ENCODE data around the gene TRUB2.
A peak's percentile ranks its signal among the peaks of the same experiment; 100 is the strongest.
"Not testable (repeated sequence)": the region's sequence is repeated elsewhere in the genome, so short reads cannot be mapped to it uniquely, and the experiment has no call there.

Gene TRUB2

GRCh38 chr9:128296340-128297220, 25.7 kb downstream of the TRUB2 start:
- DNase-seq, result no peak

- DNase-seq, result no peak
Observed at GRCh38 chr9:128294142-128294541, 28.1 kb downstream of the TRUB2 start.

GRCh38 chr9:128293091-128293490, 29.2 kb downstream of the TRUB2 start:
- DNase-seq, result no peak

- DNase-seq, result no peak
Observed at GRCh38 chr9:128292009-128292408, 30.2 kb downstream of the TRUB2 start.

- DNase-seq, result no peak
Observed at GRCh38 chr9:128288273-128289004, 33.8 kb downstream of the TRUB2 start.

- DNase-seq, result no peak
Observed at GRCh38 chr9:128286440-128286839, 35.8 kb downstream of the TRUB2 start.

GRCh38 chr9:128285033-128285784, 37.0 kb downstream of the TRUB2 start:
- no peak for DNase-seq

- DNase-seq, result no peak
Observed at GRCh38 chr9:128282500-128282899, 39.7 kb downstream of the TRUB2 start.

GRCh38 chr9:128280084-128280622, 42.1 kb downstream of the TRUB2 start:
- DNase-seq, result no peak

GRCh38 chr9:128279088-128280073, 42.9 kb downstream of the TRUB2 start:
- DNase-seq, result not testable (repeated sequence)

GRCh38 chr9:128276574-128277270, 45.5 kb downstream of the TRUB2 start:
- DNase-seq, result no peak

- peak; percentile 100 for DNase-seq
Observed at GRCh38 chr9:128276008-128276573, 46.2 kb downstream of the TRUB2 start, which contains the start of gene SWI5. Gene SWI5 (plus strand): TSS chr9:128276276.

GRCh38 chr9:128275198-128276007, 46.8 kb downstream of the TRUB2 start, which contains the start of gene GOLGA2:
Gene GOLGA2 (minus strand): TSS chr9:128276007. CDS start chr9:128275976, 31 bp downstream.
- no peak for DNase-seq

GRCh38 chr9:128274245-128274644, 48.0 kb downstream of the TRUB2 start:
- DNase-seq, result no peak

- no peak for DNase-seq
Observed at GRCh38 chr9:128271512-128271911, 50.7 kb downstream of the TRUB2 start.

GRCh38 chr9:128271112-128271511, 51.1 kb downstream of the TRUB2 start:
- DNase-seq, result no peak

- no peak for DNase-seq
Observed at GRCh38 chr9:128266868-128267590, 55.2 kb downstream of the TRUB2 start.

GRCh38 chr9:128265348-128265847, 56.8 kb downstream of the TRUB2 start:
- DNase-seq, result no peak

- no peak for DNase-seq
Observed at GRCh38 chr9:128262687-128263086, 59.6 kb downstream of the TRUB2 start.
